Duodenal mucosa (tissue), 2 donors: ENCODE data around the gene NRP2.
A peak's percentile ranks its signal among the peaks of the same experiment; 100 is the strongest.

Experiments
- H3K27ac ChIP-seq: one replicate; pipeline ENCODE4 v1.7.0; 2013; ENCODE audit warnings: low read depth, low read length
- H3K27me3 ChIP-seq, 2 donors: one replicate each; pipeline ENCODE4 v1.7.0; 2013; ENCODE audit warnings: low read length in 2 of 2, control low read depth in 1 of 2; ENCODE audit not compliant: insufficient read depth in 2 of 2, control insufficient read depth in 1 of 2
- H3K36me3 ChIP-seq, 2 donors: one replicate each; pipeline ENCODE4 v1.7.0; 2013; ENCODE audit warnings: low read length in 2 of 2, control low read depth in 1 of 2; ENCODE audit not compliant: insufficient read depth in 2 of 2, control insufficient read depth in 1 of 2
- H3K4me1 ChIP-seq, 2 donors: one replicate each; pipeline ENCODE4 v1.7.0; 2013; ENCODE audit warnings: low read length in 2 of 2, control low read depth in 1 of 2; ENCODE audit not compliant: insufficient read depth in 2 of 2, control insufficient read depth in 1 of 2
- H3K4me3 ChIP-seq, 2 donors: one replicate each; pipeline ENCODE4 v1.7.0; 2013; ENCODE audit warnings: low read length in 2 of 2, low read depth in 1 of 2
- H3K9ac ChIP-seq, 2 donors: one replicate each; pipeline ENCODE4 v1.7.0; 2013; ENCODE audit warnings: low read length in 2 of 2, low read depth in 1 of 2
- H3K9me3 ChIP-seq, 2 donors: one replicate each; pipeline ENCODE4 v1.7.0; 2013; ENCODE audit warnings: low read length in 2 of 2, control low read depth in 1 of 2; ENCODE audit not compliant: control insufficient read depth in 1 of 2

NRP2 gene

DNA sequence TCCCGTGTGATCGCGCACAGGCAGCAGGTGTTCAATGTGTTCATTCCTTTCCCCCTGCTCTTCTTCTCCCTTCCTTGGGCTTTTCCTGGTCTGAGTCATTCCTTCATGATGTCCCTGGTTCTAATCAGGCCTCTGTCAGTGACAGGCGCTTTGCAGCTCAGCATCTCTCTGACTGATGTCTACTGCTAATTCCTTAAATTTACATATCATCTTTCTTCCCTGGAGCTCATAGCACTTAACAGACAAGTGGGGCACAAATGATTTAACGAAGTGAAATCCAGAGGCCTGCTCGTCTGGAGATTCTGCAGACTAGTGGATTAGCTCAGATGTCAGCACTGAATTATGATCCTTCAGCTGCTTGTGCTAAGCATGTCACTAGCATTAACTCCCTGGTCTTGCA lies 77.9 kb downstream of the NRP2 start:
- no peak overlapping the region for H3K27ac ChIP-seq
- peaks cover 18 to 26% of the 10 kb centered on the region in 2 donors for H3K4me1 ChIP-seq
- no peak overlapping the region for H3K9ac ChIP-seq
- no peaks in the 10 kb centered on the region for H3K36me3 ChIP-seq
- no peak overlapping the region for H3K4me3 ChIP-seq
- no peaks in the 10 kb centered on the region for H3K9me3 ChIP-seq
- H3K27me3 ChIP-seq: no peaks in the 10 kb centered on the region

DNA sequence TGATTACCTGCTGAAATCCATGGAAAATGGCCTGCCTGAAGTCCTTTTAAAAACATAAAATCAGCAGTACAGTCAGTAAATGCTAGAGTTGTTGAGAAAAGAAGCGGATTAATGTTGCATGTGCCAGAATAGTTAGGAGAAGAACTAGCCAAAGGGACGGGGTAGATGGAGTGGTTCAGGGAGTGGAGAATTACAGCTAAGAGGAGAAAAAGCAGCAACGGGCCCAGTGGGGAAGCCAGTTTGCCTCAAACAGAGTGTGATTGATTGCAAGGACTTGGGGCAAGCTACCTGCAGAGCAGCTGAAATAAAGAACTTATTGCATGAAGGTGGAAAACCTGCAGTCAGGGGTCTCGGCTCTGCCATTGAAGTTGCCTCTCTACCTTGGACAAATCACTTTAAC lies 79.1 kb downstream of the NRP2 start:
- H3K27me3 ChIP-seq: no peaks in the 10 kb centered on the region
- no peaks in the 10 kb centered on the region for H3K9me3 ChIP-seq
- H3K27ac ChIP-seq: no peak overlapping the region
- H3K9ac ChIP-seq: no peak overlapping the region
- no peaks in the 10 kb centered on the region for H3K36me3 ChIP-seq
- H3K4me1 ChIP-seq: peaks cover 12 to 19% of the 10 kb centered on the region in 2 donors
- H3K4me3 ChIP-seq: no peak overlapping the region

DNA sequence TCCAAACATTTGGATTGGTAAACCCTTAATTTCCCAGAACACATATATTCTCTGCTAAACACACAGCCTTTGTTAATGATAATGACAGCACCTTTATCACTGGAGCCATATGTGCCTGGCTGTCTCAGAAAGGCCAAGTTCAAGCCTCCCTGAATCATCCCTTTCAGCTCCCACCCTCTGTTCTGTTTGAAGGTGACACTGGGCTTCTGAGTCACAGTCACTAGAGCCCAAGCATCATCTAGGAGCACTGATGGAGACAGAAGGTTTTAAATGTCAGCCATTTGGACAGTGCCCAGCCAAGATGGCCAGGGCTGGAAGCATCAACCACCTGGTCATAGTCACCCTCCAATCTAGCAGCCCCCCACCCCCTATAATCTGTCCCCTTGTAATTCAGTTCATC lies 80.6 kb downstream of the NRP2 start:
- Histone ChIP-seq H3K9ac (no peak overlapping the region), H3K4me1 (peaks cover 12 to 19% of the 10 kb centered on the region in 2 donors), H3K4me3 (no peak overlapping the region), H3K36me3 (no peaks in the 10 kb centered on the region), H3K27ac (no peak overlapping the region), H3K27me3 (no peaks in the 10 kb centered on the region), H3K9me3 (no peaks in the 10 kb centered on the region)

DNA sequence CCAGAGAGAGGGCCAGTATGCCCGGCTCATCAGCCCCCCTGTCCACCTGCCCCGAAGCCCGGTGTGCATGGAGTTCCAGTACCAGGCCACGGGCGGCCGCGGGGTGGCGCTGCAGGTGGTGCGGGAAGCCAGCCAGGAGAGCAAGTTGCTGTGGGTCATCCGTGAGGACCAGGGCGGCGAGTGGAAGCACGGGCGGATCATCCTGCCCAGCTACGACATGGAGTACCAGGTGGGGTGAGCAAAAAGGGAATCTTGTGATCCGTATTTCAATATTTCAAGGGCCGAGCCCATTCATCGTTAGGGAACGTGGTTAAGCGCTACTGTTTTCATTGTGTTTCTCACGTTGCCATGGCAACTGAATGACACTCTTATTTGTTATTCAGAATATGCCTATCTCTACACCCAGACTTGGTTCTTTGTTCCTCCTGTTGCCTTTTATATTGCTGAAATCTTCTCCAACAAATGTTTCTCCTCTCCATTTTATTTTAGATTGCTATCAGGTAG lies 81.5 kb downstream of the NRP2 start:
- no peak overlapping the region for H3K27ac ChIP-seq

DNA sequence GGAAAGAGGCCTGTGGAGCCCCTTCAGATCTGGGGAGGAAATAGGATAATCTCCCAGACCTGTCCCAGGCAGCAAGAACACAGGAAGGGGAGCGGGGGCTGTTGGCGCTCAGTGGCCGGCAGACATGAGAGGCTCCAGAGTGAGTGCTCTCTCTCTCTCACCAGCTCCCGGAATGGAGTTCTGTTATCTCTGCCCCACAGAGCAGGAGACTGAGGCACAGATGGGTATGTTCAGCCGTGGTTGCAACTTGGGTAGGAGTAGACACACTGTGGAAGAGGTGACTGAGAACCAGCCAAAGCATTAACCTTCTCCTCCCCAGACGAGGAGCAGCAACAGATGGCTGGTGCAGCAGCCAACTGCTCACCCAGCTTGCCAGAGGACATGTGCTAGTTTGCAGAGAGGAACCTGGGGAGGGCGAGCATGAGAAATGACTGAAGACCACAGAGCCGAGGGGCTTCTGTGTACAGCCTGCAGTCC lies 82.0 kb downstream of the NRP2 start:
- Histone ChIP-seq H3K27ac (peak overlapping the region; percentile 0), H3K9me3 (no peaks in the 10 kb centered on the region), H3K27me3 (no peaks in the 10 kb centered on the region), H3K9ac (no peak overlapping the region), H3K4me3 (no peak overlapping the region), H3K36me3 (no peaks in the 10 kb centered on the region), H3K4me1 (peaks cover 20 to 24% of the 10 kb centered on the region in 2 donors)

More for the DNA sequence above, 81.5 kb downstream of the NRP2 start:
- H3K9ac ChIP-seq: no peak overlapping the region
- H3K9me3 ChIP-seq: no peaks in the 10 kb centered on the region
- peaks cover 19 to 20% of the 10 kb centered on the region in 2 donors for H3K4me1 ChIP-seq
- H3K4me3 ChIP-seq: peak overlapping the region in 1 of 2 donors; percentile 56
- no peaks in the 10 kb centered on the region for H3K36me3 ChIP-seq
- H3K27me3 ChIP-seq: no peaks in the 10 kb centered on the region

- H3K4me1 ChIP-seq: peaks cover 27 to 32% of the 10 kb centered on the region in 2 donors
- H3K4me3 ChIP-seq: no peak overlapping the region
- H3K36me3 ChIP-seq: no peaks in the 10 kb centered on the region
- H3K27ac ChIP-seq: no peak overlapping the region
- no peak overlapping the region for H3K9ac ChIP-seq
- no peaks in the 10 kb centered on the region for H3K27me3 ChIP-seq
- no peaks in the 10 kb centered on the region for H3K9me3 ChIP-seq
Observed at GRCh38 chr2:205765151-205765550, 82.8 kb downstream of the NRP2 start.

GRCh38 chr2:205766779-205767359 lies 84.6 kb downstream of the NRP2 start:
- peaks cover 29 to 44% of the 10 kb centered on the region in 2 donors for H3K4me1 ChIP-seq
- H3K27me3 ChIP-seq: no peaks in the 10 kb centered on the region
- no peaks in the 10 kb centered on the region for H3K36me3 ChIP-seq
- H3K4me3 ChIP-seq: no peak overlapping the region
- H3K27ac ChIP-seq: no peak overlapping the region
- no peaks in the 10 kb centered on the region for H3K9me3 ChIP-seq
- H3K9ac ChIP-seq: no peak overlapping the region

DNA sequence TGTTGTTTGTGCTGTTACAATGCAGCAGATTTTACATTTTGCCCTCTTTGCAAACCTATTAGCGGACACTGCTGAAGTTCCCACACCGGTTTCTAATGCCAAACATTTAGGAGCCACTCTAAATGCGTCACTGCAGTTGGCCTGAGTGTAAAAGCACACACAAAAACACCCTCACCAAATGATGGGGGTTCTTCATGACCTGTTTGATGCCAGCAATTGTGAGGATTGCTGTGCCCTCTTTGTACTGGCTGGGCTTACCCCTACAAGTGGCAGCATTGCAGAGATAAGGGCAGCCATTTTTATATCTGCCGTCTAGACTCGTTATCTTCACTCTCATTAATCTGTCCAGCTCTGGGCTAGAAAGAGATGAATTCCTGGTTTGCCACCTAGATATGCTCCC lies 85.3 kb downstream of the NRP2 start:
- Histone ChIP-seq H3K9ac (no peak overlapping the region), H3K9me3 (no peaks in the 10 kb centered on the region), H3K4me1 (peaks cover 29 to 47% of the 10 kb centered on the region in 2 donors), H3K27ac (no peak overlapping the region), H3K36me3 (no peaks in the 10 kb centered on the region), H3K27me3 (no peaks in the 10 kb centered on the region), H3K4me3 (no peak overlapping the region)

DNA sequence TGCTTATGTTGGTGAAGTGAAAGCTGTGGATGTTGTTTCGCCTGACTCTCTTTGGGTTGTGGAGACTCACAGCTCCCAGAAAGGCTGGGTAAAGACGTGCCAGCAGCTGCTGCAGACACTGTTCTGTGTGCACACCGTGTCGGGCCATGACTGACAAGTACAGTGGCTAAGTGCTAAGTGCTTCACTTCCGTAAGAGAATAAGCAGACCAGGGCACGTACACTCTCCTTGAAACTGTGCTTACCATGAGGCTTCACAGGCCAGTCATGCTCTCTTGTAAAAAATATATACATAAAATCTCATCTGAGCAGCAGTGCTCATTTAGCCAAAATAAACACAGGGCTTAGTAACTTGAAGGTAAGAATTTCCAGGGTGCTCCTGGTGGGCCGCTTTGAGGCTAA lies 86.0 kb downstream of the NRP2 start:
- H3K9ac ChIP-seq: no peak overlapping the region
- H3K4me3 ChIP-seq: no peak overlapping the region
- no peaks in the 10 kb centered on the region for H3K27me3 ChIP-seq
- H3K4me1 ChIP-seq: peaks cover 29 to 47% of the 10 kb centered on the region in 2 donors
- H3K36me3 ChIP-seq: no peaks in the 10 kb centered on the region
- H3K9me3 ChIP-seq: no peaks in the 10 kb centered on the region
- no peak overlapping the region for H3K27ac ChIP-seq

GRCh38 chr2:205768815-205769494 lies 86.7 kb downstream of the NRP2 start:
- H3K4me1 ChIP-seq: peaks cover 22 to 41% of the 10 kb centered on the region in 2 donors
- H3K9ac ChIP-seq: no peak overlapping the region
- H3K4me3 ChIP-seq: no peak overlapping the region
- no peak overlapping the region for H3K27ac ChIP-seq
- H3K36me3 ChIP-seq: no peaks in the 10 kb centered on the region
- no peaks in the 10 kb centered on the region for H3K9me3 ChIP-seq
- H3K27me3 ChIP-seq: no peaks in the 10 kb centered on the region
